ENCODE data around the gene ARHGAP21.
"Not testable (repeated sequence)": the region's sequence is repeated elsewhere in the genome, so short reads cannot be mapped to it uniquely, and the experiment has no call there.

Gene ARHGAP21

GRCh38 chr10:24683554-24683953 is 40.1 kb downstream of the ARHGAP21 start:
- DNase-seq (ENCODE audit: low read depth) = no peak

GRCh38 chr10:24681572-24682088 is 42.1 kb downstream of the ARHGAP21 start:
- DNase-seq (ENCODE audit: low read depth) = no peak

GRCh38 chr10:24680647-24681524 is 42.8 kb downstream of the ARHGAP21 start:
- no peak for DNase-seq (ENCODE audit: low read depth)

- no peak for DNase-seq (ENCODE audit: low read depth)
These were observed 44.9 kb downstream of the ARHGAP21 start for GRCh38 chr10:24678757-24679156.

- no peak for DNase-seq (ENCODE audit: low read depth)
These were observed 48.6 kb downstream of the ARHGAP21 start for GRCh38 chr10:24674892-24675632.

- DNase-seq (ENCODE audit: low read depth) = no peak
These were observed 52.6 kb downstream of the ARHGAP21 start for GRCh38 chr10:24670964-24671670.

- DNase-seq (ENCODE audit: low read depth) = no peak
These were observed 54.3 kb downstream of the ARHGAP21 start for GRCh38 chr10:24669285-24669852.

GRCh38 chr10:24668247-24668646 is 55.4 kb downstream of the ARHGAP21 start:
- DNase-seq (ENCODE audit: low read depth) = no peak

GRCh38 chr10:24664991-24665390 is 58.7 kb downstream of the ARHGAP21 start:
- DNase-seq (ENCODE audit: low read depth) = no peak

- DNase-seq (ENCODE audit: low read depth) = no peak
These were observed 62.3 kb downstream of the ARHGAP21 start for GRCh38 chr10:24661376-24661775.

GRCh38 chr10:24658319-24658718 is 65.4 kb downstream of the ARHGAP21 start:
- DNase-seq (ENCODE audit: low read depth) = not testable (repeated sequence)

- DNase-seq (ENCODE audit: low read depth) = not testable (repeated sequence)
These were observed 67.4 kb downstream of the ARHGAP21 start for GRCh38 chr10:24656326-24656725.

- DNase-seq (ENCODE audit: low read depth) = no peak
These were observed 71.2 kb downstream of the ARHGAP21 start for GRCh38 chr10:24652381-24652957.

- DNase-seq (ENCODE audit: low read depth) = no peak
These were observed 71.8 kb downstream of the ARHGAP21 start for GRCh38 chr10:24651923-24652322.

- DNase-seq (ENCODE audit: low read depth) = no peak
These were observed 72.9 kb downstream of the ARHGAP21 start for GRCh38 chr10:24650669-24651391.

GRCh38 chr10:24645784-24646183 is 77.9 kb downstream of the ARHGAP21 start:
- no peak for DNase-seq (ENCODE audit: low read depth)

- DNase-seq (ENCODE audit: low read depth) = no peak
These were observed 78.7 kb downstream of the ARHGAP21 start for GRCh38 chr10:24645022-24645421.

- no peak for DNase-seq (ENCODE audit: low read depth)
These were observed 79.9 kb downstream of the ARHGAP21 start for GRCh38 chr10:24643679-24644209.

GRCh38 chr10:24642921-24643678 is 80.6 kb downstream of the ARHGAP21 start:
- no peak for DNase-seq (ENCODE audit: low read depth)

GRCh38 chr10:24639124-24639523 is 84.6 kb downstream of the ARHGAP21 start:
- DNase-seq (ENCODE audit: low read depth) = no peak
